GM10266 (cell line): ENCODE results near the gene CD300C.

Experiments used
- DNase-seq: peaks from one replicate; pipeline ENCODE4 v3.0.0; 2012; ENCODE audit errors: extremely low spot score
- TF ChIP-seq, protein P1 (sequence below): IDR thresholded peaks from 2 replicates; pipeline ENCODE4 v1.5.1; 2012; ENCODE audit warnings: mild to moderate bottlenecking, low read depth; ENCODE audit not compliant: control insufficient read depth, insufficient read depth; ENCODE audit errors: missing control alignments

The CD300C gene

DNA sequence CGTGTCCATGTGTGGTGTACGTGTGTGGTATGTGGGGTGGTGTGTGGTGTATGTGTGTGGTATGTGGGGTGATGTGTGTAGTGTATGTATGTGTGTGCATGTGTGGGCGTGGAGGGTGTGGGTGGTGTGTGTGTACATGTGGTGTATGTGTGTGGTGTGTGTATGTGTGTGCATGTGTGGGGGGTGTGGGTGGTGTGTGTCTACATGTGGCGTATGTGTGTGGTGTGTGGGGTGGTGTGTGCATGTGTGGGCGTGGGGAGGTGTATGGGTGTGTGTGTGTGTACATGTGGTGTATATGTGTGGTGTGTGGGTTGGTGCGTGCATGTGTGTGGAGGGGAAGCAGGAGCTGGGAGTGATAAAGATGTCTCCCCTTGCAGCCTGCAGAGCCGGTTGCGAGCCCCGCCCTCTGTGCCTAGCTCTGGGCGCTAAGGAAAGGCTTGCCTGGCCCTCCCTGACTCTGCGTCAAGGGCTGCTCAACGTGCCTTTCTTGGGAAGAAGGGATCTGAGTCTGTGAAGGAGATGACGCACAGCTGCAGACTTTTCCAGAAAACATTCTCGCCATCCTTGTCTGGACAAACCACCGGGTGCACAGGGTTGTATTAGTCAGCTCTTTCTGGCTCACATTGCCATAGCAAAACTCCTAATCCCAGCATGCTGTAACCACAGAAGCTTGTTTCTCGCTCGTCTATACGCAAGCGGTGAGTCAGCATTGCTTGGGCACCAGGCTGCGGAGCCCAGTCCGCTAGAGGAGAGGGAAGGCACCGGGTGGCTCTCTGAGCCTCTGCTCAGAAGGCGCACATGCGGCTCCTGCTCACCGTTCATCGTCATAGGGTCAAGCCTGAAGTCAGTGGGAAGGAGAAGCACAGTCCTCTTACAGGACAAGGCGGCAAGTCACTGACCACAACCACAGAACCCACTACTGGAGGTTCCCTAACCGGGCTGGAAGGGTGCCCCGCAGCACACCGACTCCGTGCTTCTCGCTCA, 23.4 kb upstream of the CD300C start:
- DNase-seq: no peak
- TF ChIP-seq, protein P1, sequence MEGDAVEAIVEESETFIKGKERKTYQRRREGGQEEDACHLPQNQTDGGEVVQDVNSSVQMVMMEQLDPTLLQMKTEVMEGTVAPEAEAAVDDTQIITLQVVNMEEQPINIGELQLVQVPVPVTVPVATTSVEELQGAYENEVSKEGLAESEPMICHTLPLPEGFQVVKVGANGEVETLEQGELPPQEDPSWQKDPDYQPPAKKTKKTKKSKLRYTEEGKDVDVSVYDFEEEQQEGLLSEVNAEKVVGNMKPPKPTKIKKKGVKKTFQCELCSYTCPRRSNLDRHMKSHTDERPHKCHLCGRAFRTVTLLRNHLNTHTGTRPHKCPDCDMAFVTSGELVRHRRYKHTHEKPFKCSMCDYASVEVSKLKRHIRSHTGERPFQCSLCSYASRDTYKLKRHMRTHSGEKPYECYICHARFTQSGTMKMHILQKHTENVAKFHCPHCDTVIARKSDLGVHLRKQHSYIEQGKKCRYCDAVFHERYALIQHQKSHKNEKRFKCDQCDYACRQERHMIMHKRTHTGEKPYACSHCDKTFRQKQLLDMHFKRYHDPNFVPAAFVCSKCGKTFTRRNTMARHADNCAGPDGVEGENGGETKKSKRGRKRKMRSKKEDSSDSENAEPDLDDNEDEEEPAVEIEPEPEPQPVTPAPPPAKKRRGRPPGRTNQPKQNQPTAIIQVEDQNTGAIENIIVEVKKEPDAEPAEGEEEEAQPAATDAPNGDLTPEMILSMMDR: no peak

DNA sequence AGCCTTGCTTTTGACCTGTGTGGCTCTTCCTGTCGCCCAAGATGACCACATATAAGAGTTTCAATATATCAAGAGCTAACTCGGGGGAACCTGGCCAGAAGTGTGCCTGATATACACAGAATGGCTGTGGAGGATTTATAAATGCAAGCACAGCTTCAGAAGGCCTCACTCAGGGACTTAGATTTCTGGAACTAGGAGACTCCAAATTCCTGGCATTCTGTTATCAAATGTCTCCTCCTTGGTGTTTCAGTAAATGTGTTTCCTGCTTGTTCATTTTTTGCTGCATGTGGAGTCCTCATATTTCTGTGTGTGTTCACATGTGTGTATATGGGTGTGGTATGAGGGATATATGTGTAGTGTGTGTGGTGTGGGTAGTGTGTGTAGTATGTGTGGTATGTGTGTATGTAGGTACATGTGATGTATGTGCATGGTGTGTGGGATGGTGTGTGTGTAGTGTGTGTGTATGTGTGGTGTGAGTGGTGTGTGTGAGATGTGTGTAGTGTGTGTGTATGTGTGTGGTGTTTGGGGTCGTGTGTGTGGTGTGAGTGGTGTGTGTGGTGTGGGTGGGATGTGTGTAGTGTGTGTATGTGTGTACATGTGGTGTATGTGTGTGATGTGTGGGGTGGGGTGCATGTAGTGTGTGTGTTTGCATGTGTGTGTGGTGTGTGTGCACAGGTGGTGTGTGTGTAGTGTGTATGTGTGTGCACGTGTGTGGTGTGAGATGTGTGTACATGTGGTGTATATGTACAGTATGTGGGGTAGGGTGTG, 22.4 kb upstream of the CD300C start:
- no peak for DNase-seq
- TF ChIP-seq, protein P1: no peak

DNA sequence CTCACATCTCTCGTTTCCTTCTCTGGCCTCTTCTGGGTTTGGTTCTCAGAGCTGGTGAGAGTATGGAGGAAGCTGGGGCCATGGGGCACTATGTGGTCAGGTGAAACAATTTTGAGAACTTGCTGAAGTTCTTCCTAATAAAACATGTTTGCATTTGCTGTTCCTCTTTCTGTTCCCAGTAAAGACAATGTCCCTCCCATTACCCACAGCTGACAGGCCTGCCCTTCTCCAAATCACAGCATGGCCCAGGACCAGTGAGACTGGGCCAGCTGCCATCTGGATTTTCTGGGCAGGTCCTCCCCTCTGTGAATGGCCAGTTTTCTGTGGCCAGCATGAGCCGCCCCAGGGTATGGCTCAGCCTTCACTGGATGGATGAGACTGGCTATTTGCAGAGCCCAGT, 21.5 kb upstream of the CD300C start, which contains the start of gene CD300H:
Gene CD300H, minus strand, starts transcription at position 113 of the 400 bp plus-strand sequence.
- no peak for DNase-seq
- TF ChIP-seq, protein P1: no peak

- TF ChIP-seq, protein P1: peak; percentile 65
- peak; percentile 45 for DNase-seq
Observed at GRCh38 chr17:74566132-74566753, 20.3 kb upstream of the CD300C start.

DNA sequence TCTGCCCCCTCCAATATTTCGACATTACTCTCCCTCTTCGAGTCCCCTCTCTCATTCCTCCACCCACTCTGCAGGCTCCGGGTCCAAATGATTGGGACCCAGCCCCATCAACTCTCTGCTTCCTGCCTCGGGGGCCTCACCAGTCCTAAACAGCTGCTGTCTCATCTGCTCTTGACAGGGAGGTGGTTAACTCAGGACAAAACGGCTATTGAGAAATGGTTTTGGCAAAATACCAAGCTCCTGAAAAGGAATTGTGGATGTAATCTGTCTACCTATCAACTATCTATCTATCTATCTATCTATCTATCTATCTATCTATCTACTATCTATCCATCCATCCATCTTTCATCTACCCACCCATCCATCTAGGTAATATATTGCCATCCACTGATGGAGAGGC, 19.2 kb upstream of the CD300C start:
- DNase-seq: no peak
- TF ChIP-seq, protein P1: no peak

DNA sequence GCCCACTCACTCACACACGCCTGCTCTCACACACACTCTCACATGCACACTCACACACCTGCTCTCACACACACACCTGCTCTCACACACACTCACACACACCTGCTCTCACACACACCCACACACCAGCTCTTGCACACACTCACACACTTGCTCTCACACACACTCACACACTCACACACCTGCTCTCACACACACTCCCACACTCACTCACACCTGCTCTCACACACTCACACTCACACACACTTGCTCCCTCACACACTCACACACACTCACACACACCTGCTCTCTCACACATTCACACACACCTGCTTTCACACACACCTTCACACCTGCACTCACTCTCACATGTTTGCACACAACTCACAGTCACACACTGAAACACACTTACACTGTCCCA, 17.4 kb upstream of the CD300C start:
- DNase-seq: no peak
- TF ChIP-seq, protein P1: no peak
